ENCODE data around the gene LRRC4.

The LRRC4 gene

DNA sequence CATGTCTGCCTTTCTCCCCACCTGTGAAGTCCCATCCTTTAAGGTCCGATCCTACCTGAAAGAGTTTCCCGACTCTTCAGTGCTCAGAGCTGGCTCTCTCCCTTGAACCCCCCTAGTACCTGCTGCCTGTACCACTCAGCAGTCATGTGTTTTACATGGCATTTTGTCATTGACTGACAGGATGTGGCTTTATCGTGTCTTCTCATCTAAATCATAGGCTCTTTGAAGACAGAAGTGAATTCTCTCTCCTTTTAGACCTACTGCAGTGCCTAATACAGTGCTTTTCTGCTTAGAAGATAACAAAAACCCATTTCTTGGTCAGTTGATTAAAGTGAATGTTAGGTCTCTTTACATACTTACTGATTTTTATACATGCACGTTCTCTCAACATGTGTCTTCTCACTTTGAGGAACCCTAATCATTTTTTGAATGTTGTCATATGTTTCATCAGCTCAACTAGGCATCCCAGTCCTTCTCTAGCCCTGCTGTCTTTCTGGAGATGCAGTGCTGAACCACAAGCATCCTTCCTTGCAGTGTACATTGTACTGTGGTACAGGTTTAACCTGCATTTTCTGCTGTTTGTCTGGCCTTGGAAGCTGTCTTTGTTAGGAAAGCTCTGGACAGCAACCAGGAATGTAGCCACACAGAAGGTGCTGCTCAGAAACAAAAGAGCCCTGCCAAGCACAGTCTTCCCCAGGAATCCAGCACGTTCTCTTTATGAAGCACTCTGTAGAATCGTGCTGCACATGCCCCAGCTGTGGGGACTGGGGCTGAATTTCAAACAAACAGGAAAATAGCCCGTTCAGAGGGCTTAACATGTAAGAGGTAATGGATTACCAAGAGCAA, 28.1 kb upstream of the LRRC4 start:
- no peak for DNase-seq

DNA sequence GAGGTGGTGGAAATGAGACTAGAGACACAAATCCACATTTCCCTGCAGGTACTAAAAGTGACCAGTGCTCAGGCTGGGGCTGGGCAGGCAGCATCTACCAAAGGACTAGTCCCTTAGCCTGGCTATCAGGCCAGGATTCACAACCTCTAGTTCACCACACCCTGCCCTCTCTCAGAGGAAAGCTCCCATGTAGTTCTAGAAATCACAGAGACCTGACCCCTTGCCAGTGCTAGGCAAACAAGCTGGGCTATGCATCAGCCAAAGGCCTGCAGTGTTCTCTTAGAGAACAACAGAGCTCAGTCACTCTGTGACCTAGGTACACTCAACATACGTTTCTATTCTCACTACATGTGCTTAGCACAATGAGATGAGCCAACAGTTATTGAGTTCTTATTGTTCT, 26.7 kb upstream of the LRRC4 start:
- no peak for DNase-seq

DNA sequence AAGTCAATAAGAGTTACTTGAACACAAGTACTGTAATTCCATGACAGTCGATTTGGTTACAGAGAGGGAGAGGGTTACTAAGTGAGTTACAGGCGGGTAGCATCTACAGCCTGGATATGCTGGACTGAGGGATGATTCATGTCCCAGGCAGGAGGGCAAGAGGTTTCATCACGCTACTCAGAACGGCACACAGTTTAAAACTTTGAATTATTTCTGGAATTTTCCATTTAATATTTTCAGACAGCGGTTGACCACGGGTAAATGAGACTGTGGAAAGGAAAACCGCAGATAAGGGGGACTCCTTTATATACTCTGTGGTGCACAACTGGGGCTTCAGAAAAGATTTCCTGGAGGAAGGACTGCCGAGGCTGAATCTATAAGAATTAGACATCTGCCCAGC, 25.7 kb upstream of the LRRC4 start:
- DNase-seq = no peak

DNA sequence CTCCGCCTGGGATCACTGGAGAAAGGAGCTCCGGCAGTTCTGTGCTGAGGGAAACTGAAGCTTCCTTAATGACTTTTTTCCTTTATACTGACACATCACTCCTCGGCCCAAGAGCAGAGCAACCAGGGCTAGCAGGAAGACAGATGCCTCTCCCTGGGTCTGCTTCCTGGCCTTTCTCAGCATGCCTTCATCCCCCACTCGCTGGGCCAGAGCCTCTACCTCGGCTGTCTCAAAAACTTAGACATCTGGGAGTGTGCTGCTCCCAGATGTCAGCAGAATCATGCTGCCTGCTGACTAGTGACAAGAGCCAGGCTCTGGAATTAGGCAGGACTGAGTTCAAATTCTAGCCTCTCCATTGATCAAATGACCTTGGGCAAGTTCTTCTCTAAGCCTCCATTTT, 24.4 kb upstream of the LRRC4 start:
- DNase-seq = no peak

DNA sequence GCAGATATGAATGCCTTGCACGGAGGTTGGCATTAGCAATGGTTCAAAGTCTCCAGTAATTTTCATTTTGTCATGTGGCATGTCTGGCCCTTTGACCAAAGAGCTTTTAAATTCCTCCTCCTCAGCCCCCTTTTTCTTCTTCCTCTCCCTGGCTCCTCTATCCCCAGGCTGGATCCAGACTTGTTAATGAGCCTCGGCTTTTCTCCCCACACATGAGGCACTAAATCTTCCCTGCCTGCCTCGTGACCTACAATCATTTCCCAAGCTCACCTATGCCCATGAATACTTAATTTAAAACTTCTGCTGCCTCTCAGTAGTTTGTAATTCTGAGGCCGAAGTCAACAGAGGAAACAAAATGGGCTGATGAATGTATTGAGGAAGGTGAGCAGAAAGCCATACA, 23.3 kb upstream of the LRRC4 start:
- DNase-seq = no peak

DNA sequence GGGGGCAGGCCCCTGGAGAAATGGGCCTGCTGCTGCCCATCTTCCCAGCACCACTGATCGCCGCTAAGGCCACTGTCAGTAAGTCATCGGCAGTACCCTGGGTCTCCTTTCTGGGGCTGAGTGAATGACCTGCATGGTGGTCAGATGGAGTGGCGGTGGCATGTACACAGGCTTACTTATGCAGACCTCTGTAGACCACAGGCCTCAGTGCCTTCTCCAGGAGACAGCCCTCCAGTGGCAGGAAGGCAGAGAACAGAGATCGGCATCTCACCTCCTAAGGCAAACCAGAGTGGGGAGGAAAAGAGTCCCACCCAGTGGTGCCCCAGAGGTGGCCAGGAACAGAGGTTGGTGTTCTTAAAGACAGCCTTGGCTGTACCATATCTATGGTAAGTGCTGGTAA, 22.8 kb upstream of the LRRC4 start:
- DNase-seq = no peak

DNA sequence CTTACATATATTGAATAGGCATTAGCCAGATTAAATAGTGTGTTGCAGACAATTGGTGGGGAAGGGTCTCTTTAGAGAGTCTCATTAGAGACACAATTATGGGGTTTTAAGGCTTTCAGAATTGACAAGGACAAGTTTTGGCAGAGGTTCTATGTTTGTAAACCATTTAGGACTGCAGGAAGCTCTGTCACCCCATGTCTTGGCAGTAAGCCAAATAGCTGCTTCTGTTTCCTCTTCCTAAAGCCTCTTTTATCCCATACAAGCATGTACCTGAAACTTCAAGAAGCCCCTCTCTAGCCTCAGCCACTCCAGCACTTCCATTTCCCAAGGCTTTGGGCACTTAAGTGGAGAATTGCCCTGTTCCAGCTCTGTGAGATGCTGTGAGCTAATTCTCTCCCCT, 21.8 kb upstream of the LRRC4 start:
- DNase-seq = no peak

DNA sequence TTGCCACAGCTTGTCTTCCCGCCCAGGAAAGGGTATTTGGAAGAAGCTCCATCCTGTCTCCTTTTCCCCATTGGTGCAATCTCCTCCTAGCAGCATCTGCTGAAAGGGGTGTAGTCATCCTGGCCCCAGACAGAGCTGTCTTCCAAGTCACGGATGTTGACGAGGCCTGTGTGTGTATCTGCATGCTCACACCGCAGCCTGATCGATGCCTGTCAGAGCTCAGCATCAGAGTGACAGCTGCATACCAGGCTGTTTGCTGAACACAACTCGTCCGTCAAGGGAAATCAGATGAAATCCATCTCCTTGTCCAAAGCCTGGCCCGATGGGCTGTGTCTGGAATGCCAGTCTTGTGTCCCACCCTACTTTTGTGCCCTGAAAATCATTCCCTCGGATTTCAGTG, 21.2 kb upstream of the LRRC4 start:
- DNase-seq = no peak

DNA sequence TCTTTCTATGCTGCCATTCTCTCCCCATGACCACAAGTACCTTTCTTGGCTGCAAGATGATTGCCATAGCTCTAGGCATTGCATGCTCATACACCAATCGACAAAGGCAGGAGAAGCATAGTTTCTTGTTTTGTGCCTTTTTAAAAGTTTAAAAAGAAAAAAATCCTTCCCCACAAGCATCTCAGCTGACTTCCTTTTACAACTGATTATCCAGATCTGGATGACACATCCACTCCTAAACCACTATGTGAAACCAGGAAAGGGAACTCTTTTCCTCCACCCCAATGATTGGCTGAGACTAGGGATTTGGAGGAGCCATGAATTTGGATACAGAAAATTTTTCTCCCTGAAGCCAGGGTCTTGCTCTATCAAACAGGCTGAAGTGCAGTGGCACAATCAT, 14.5 kb upstream of the LRRC4 start:
- no peak for DNase-seq

DNA sequence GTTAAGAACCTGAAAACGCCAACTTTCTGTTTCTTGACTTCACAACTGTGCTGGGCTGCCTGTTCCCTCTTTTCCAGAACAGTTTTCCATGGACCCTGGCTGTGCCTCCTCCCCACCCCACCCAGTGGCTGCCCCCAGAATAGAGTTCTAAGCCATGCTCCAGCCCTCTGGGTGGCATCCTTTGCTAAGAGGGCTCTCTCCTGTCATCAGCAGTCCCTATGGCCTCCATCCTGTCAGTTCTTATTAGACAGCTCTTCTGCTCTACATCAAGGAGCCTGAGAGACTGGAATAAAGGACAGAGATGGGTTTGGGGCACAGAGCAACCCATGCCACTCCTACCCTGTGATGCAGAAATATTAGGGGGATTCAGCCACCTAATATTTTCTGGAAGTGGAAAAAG, 13.9 kb upstream of the LRRC4 start:
- DNase-seq = no peak

DNA sequence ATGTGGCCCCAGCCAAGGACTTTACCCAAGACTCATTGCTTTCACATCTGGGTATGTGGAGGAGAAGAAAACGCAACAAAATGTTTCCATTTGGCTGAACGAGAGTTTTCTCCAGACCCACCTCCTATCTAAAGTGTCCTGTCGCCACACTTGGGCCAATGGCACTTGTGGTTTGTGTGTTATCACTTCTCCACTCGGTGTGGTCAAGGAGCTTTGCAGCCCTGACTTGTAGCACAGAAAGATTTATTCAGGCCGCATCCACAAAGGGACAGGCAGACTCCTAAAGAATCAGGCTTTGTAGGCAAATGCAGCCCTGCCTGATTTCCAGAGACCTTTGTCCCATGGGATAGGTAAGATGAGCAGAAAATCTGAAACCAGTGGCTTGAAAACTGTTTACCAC, 12.8 kb upstream of the LRRC4 start:
- DNase-seq = no peak

DNA sequence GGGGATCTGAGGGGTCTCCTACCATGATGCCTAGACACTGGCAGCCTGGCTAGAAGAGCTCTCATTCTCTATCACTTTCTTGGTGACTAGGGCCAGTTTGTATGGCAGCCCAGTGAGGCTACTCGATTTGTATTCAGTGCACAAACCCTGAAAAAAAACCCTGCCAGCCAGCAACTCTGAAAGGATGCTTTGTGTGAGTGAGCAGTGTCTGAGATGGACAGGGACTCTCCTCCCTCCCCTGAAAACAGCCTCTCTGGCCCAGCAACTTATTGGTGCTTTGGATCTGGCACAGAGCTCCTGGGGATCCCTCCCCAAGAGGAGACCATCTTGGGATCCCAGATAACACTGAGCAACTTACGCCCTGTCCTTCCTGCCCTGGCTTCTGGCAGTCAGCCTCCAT, 10.8 kb upstream of the LRRC4 start:
- no peak for DNase-seq

DNA sequence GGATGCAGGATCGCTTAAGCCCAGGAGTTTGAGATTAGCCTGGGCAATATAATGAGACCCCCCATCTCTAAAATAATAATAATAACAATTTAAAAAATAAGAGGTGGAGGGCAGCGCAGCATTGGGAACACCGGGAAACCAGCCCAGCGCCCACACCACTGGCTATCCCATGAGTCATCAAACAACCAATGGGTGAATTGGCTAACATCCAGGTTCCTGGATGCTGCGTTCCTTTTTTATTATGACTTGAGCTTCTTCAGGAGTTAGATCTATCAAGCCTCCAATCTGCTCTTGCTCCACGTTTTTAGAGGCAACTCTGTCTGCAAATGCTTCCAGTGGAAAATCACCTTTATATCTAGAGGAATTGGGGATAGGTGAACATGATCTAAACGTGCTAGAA, 10.0 kb upstream of the LRRC4 start:
- no peak for DNase-seq

DNA sequence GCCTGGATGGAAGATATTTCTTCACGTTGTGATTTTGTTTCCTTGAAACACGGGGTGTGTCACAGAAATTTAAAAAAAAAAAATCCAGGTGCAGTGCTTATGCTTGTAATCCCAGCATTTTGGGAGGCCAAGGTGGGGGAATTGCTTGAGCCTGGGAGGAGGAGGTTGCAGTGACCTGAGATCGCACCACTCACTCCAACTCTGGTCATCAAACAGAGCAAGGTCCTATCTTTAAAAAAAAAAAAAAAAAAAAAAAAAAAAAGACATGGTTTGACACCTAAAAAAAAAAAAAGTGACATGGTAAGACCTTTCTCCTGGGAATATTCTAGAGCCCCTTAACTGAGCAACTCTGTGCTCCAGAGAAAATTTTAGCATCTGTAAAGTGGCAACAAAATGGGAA, 9.0 kb upstream of the LRRC4 start:
- no peak for DNase-seq

DNA sequence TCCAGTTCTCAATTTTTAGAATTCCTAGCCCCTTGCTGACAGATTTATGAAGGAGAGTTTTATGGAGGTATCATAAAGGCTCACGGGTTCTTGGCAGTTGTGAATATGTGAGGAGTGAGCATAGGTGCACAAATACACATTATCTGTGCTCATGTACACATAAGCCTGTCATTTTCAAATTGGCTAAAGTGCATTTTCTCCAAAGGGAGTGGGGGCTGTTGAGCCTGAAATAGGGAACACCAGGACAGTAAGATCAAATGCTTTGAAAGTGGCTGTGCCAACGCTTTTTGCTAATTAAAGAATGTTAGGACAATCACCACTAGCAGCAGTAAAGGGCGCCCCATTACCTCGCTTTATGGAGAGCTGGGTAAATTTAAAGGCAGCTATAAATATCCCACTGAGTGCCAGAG, 8.3 kb upstream of the LRRC4 start:
- DNase-seq = no peak

DNA sequence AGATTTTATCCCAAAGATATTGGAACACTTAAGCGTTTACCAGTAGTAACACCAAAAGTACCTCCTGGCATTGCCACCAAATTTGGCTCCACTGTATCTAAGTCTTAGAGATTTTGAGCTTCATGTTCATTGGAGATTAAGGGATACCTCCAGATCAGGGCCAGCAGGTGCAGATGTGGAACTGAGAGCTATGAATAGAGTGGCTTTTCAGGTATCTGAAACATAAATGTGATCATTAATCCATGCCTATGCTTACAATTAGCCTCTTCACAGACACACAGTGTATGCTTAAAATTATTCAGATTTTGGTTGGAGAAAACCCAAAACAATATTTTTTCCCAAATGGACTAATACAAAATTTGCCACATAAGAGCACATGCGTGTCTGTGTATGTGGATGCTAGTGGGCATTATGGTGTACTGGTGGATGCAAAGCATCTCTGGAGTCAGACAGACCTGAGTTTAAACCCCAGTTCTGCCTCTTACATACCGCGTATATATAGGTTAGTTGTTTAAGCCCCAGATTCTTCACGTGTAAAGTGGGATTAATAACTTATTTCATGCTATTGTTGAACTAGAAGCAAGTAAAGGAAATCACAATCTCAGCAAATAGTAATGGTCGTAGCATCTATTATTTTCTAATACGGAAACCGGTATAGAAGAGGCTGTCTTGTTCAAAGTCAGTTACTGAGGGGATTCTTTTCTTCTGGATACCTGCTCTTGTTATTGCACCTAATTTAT, 6.8 kb upstream of the LRRC4 start:
- DNase-seq = no peak

DNA sequence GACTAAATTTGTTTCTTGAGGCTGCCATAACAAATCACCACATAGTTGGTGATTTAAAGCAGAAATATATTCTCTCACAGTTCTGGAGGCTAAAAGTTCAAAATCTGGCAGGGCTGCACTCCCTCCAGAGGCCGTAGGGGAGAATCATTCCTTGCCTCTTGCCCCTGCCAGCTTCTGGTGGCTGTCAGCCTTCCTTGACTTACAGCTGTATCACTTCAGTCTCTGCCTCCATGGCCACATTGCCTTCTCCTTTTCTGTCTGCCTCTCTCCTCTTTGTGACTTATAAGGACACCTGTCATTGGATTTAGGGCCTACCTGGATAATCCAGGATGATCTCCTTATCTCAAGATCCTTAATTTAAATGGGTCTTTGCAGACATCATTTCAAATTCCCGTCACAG, 5.8 kb upstream of the LRRC4 start:
- no peak for DNase-seq

DNA sequence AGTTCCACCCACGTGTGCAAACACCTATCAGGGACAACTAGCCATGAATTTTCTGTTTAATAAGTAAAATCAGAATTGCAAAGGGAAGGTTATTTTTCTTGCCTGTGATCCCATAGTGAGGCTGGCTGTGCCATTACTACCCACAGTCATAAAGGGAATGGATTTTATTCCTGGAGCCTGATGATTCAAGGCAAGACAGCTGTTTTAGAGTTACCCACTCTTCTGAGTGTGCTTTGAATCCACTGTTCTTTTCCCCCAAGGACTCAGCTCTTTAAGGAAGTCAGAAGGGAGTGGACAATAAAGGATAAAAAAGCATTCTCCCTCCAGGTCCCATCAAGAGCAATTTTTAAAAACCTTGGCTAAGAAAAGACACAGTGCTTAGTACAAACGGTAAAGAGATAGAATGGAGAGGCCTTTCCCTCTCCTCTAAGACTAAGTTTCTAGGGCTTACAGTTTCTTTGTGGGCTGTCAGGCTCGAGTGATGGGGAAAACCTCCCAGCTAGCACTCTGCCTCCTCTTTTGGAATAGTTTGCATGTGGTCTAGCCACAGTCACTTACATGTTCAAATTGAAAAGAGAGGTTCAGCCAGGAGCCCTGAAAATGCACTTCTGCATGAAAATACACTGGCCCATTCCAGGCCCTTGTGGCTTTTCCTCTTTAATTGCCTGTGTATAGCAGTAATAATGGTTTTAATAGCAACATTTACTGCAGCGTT, 5.1 kb upstream of the LRRC4 start:
- no peak for DNase-seq

DNA sequence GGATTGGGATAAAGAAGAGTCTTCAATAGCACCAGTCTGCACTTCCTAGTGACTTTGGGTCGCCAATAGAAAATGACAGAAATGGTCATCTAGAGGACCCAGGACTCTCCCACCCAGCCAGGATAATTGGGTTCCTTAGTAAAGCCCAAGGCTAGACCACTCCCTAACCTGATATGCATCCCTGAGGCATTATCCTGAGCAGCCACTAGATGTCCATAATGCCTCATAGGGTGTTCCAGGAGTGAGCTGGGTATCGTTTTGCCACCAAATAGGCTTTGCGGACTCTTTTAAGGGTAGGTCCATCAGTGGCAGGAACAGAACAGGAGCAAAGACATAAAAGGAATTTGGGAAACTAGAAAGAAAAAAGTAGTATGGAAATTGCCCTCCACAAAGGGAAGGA, 4.5 kb upstream of the LRRC4 start:
- no peak for DNase-seq

DNA sequence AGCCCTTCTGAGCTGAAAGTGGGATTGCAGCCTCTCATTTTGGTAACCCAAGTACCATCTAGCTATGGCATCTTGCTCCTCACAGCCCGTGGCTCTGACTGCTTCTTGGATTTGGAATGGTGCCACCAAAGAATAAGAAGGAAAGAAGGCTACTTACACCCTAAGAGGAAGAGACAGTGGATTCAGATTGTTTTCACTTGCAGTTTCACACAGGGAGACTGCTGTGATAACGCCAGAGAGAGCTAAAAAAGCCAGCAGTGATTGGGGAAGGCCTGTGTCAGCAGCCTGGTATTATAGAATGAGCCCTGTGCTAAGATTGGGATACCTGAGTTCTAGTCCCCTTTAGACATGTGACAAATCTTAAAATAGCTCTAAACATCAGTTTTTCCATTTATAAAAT, 3.6 kb upstream of the LRRC4 start:
- DNase-seq = no peak

DNA sequence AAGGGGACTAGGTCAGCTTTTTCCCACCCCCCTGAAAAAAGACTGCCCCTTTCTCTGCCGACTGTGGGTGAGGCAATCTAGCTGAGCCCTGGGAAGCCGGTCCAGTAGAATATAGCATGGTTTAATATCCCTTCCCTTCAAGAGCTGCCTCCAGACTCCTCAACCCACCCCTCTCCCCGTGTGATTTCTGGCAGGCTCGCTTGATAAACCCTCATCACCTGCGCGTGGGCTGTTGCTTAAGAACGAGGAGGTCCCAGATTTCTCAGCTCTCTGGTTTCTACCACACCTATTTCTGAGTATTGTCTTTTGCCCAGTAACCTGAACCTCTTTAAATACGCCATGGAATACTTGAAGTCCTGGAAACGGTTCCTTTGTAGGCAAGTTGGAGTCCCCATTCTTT, 2.0 kb upstream of the LRRC4 start:
- no peak for DNase-seq

DNA sequence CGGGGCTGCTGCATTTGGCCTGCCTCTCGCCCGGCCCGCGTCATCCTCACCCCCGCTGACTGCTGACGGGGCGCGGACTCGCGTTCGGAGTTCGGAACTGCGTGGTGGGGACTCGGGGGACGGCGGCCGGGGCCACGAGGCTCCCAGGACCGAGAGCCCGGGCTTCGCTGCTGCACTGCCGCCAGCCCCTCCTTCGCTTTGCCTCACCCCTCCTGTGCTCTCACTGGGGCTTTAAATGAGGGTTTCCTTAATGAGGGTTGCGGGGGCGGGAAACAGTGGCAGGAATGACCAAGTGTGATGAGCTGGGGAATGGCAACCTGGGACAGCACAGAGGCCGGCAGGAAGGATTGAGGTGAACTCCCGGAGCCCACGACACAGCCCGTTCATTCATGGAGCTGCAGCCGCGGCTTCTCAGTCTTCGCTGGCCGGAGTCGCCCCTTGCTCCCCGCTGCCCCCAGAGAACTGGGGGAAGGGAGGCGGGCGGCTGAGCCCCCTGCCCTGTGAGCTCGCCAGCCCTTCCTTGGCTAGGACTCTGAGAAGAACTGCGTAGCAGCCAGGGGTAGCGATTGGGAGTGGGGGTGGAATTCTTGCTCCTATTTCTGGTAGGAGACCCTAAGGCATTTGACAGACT, 1.5 kb upstream of the LRRC4 start:
- no peak for DNase-seq

DNA sequence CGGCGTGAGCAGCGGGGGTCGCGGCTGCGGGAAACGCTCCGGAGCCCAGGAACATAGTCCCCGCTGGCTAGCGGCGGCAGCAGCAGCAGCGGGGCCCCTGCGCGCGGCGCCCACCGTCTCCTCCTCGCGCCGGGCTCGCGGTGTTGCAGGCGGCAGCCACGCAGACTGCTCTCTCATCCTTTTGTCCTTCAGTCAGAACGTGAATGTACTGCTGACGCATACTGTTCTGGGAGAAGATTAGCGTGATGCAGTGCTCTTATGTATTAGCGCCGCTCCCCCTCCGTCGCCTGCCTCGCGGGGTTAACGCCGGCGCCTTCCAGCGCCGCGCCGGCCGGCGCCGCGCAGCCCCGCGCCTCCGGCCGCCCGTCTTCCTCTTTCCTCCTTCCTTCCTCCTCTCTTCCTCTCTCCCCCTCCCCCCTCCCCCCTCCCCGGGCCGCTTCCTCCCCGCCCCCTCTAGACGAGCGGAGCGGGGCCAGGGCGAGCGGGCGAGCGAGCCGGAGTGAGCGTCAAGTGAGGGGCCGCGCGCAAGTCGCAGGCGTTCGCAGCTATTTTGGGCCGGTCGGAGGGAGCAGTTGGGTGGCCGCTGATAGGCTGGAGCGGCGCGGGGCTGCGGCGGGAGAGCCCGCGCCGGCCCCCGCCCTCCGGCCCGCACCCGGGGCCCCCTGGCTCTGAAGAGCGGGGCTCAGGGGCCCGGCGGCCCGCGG, 816 bp upstream of the LRRC4 start:
- DNase-seq = no peak

All from NK-92 treated with Interleukin-12 subunit alpha and Interleukin-12 subunit beta, amount 100 ng/mL, for 24 hours (cell line).